ENCODE measurements around the gene ZBED4. TPM values are rescaled to one million over a fixed set of nuclear protein-coding genes. Genes with fewer than 3 reads are reported as not detected.

Gene ZBED4
- total RNA-seq, 4 donors from 2014 or later, result 10.0 to 21.6 (median 11.4) TPM

- no peak for TF ChIP-seq CTCF (IDR thresholded peaks at IDR 0.05)
- ATAC-seq (ENCODE audit: low FRiP score) (no peak), DNase-seq (ENCODE audit: low spot score) (no peak)
These were observed 12.5 kb downstream of the ZBED4 start for GRCh38 chr22:49866134-49866533.

GRCh38 chr22:49866646-49867045 is 13.0 kb downstream of the ZBED4 start:
- no peak for TF ChIP-seq CTCF (IDR thresholded peaks at IDR 0.05)
- ATAC-seq (ENCODE audit: low FRiP score), result no peak
- DNase-seq (ENCODE audit: low spot score), result no peak

GRCh38 chr22:49867303-49868265 is 13.9 kb downstream of the ZBED4 start:
- ATAC-seq (ENCODE audit: low FRiP score) (no peak), DNase-seq (ENCODE audit: low spot score) (no peak)
- no peak for TF ChIP-seq CTCF (IDR thresholded peaks at IDR 0.05)

GRCh38 chr22:49869086-49869830 is 15.6 kb downstream of the ZBED4 start:
- no peak for TF ChIP-seq CTCF (IDR thresholded peaks at IDR 0.05)
- no peak for DNase-seq (ENCODE audit: low spot score)

GRCh38 chr22:49869845-49870712 is 16.4 kb downstream of the ZBED4 start:
- ATAC-seq (ENCODE audit: low FRiP score) (no peak), DNase-seq (ENCODE audit: low spot score) (no peak)
- TF ChIP-seq CTCF (IDR thresholded peaks at IDR 0.05), result no peak

More at GRCh38 chr22:49869086-49869830, 15.6 kb downstream of the ZBED4 start:
- ATAC-seq (ENCODE audit: low FRiP score), result no peak

GRCh38 chr22:49871482-49871881 is 17.8 kb downstream of the ZBED4 start:
- no peak for TF ChIP-seq CTCF (IDR thresholded peaks at IDR 0.05)
- DNase-seq (ENCODE audit: low spot score) (no peak), ATAC-seq (ENCODE audit: low FRiP score) (no peak)
